Transverse colon (tissue), 4 donors: ENCODE results near the gene PDE4D. TPM values are rescaled to one million over a fixed set of nuclear protein-coding genes. Genes with fewer than 3 reads are reported as not detected.

Experiments used
- DNase-seq: peaks from one replicate; pipeline ENCODE4 v3.0.0-alpha.2; 2019
- H3K27ac ChIP-seq, 4 donors: fragments of 200-600 bp; sonication (generic); 2 replicates each; pipeline ENCODE4 v1.5.1; 2016 to 2018; ENCODE audit warnings: inconsistent platforms in 4 of 4
- H3K27me3 ChIP-seq: fragments of 200-600 bp; sonication (generic); 2 replicates; pipeline ENCODE4 v1.5.1; 2017; ENCODE audit warnings: inconsistent platforms
- H3K36me3 ChIP-seq, 4 donors: fragments of 200-600 bp; sonication (generic); 2 replicates each; pipeline ENCODE4 v1.5.1; 2017 to 2019; ENCODE audit warnings: inconsistent platforms in 4 of 4
- H3K4me1 ChIP-seq, 4 donors: fragments of 200-600 bp; sonication (generic); 2 replicates each; pipeline ENCODE4 v1.5.1; 2017 to 2020; ENCODE audit warnings: inconsistent platforms in 4 of 4
- H3K4me3 ChIP-seq, 4 donors: fragments of 200-600 bp; sonication (generic); 1 replicate in 1 of 4; 2 replicates in 3 of 4; pipeline versions ENCODE4 v1.5.1 to v1.6.1; 2017 to 2019; ENCODE audit warnings: inconsistent platforms in 4 of 4
- H3K9me3 ChIP-seq, 2 donors: fragments of 200-600 bp; sonication (generic); 2 replicates each; pipeline ENCODE4 v1.5.1; 2017 to 2019; ENCODE audit warnings: inconsistent platforms in 2 of 2
- CTCF ChIP-seq, 5 experiments: fragments of 200-600 bp in 3 of 5; fragments of 450-650 bp in 2 of 5; sonication (generic) in 3 of 5; IDR thresholded peaks; 1 replicate in 2 of 5; 2 replicates in 3 of 5; pipeline ENCODE4 v1.5.1; 2016 to 2017; ENCODE audit warnings: antibody characterized with exemption in 5 of 5, inconsistent platforms in 3 of 5, mild to moderate bottlenecking in 2 of 5, moderate library complexity in 1 of 5
- EP300 ChIP-seq: sonication (generic); formaldehyde crosslinking; IDR thresholded peaks from one replicate; pipeline ENCODE4 v1.6.1; 2017; ENCODE audit warnings: antibody characterized with exemption, low read depth
- POLR2A ChIP-seq: fragments of 450-650 bp; IDR thresholded peaks from one replicate; pipeline ENCODE4 v1.6.1; 2016; ENCODE audit warnings: antibody characterized with exemption, mild to moderate bottlenecking, moderate library complexity
- POLR2AphosphoS5 ChIP-seq, 3 donors: sonication (generic); formaldehyde crosslinking; IDR thresholded peaks; one replicate each; pipeline ENCODE4 v1.6.1; 2016; ENCODE audit warnings: antibody characterized with exemption in 3 of 3
- WGBS, 2 donors: methylation state at CpG; one replicate each; pipeline ENCODE4 v1.1.5; 2018; ENCODE audit warnings: low coverage in 1 of 2; 5-methylcytosine and 5-hydroxymethylcytosine counted together
- in situ Hi-C, 4 donors: fragments of 200-750 bp; cut with MboI; loops; one replicate each; pipeline versions ENCODE4 v1.15.0 to v1.15.1; 2017; ENCODE audit warnings: low sequenced_read_pairs in 3 of 4, low pct_ligation_motif_present in 1 of 4, low pct_unique_long_range_greater_than_20kb in 1 of 4
- intact Hi-C: fragments of 100-400 bp; cut with DNase I; formaldehyde crosslinking; loops from one replicate; pipeline ENCODE4 v1.15.1; 2023; ENCODE audit warnings: low total_unique reads
- total RNA-seq, 4 donors: library from RNA; depleted of rRNA; stranded (reverse); fragments of >200 nt; gene quantifications; one replicate each; pipeline ENCODE4 v1.1.0, GENCODE V29; 2016

PDE4D gene
- total RNA-seq, 4 donors from 2014 or later: 47.0 to 302 (median 73.6) TPM

GRCh38 chr5:59207401-59207800 is 686.1 kb downstream of the PDE4D start:
- Histone ChIP-seq H3K9me3 (no peaks in the 10 kb centered on the region), H3K4me1 (peaks cover 0 to 29% (median 11%) of the 10 kb centered on the region in 4 donors), H3K36me3 (no peaks in the 10 kb centered on the region), H3K4me3 (no peak overlapping the region), H3K27me3 (no peaks in the 10 kb centered on the region), H3K27ac (peak overlapping the region; percentile 36 to 67 (median 51))
- intact Hi-C loops: no loop called here
- TF ChIP-seq EP300: no peak
- DNase-seq: no peak
- 50 to 74% methylated on average over 1 of the region's 1 CpG for WGBS, 2 donors
- in situ Hi-C loops: no loop called here

- Histone ChIP-seq H3K27ac (peak overlapping the region; percentile 15 to 67 (median 58)), H3K4me1 (peaks cover 0 to 29% (median 11%) of the 10 kb centered on the region in 4 donors), H3K36me3 (no peaks in the 10 kb centered on the region), H3K4me3 (no peak overlapping the region), H3K27me3 (no peaks in the 10 kb centered on the region), H3K9me3 (no peaks in the 10 kb centered on the region)
- intact Hi-C loops: no loop called here
- DNase-seq: no peak
- no peak for TF ChIP-seq CTCF (IDR thresholded peaks at IDR 0.05)
- no peak for TF ChIP-seq POLR2A
- TF ChIP-seq EP300: no peak
- in situ Hi-C loops: no loop called here
- 38 to 50% methylated on average over 1 of the region's 1 CpG for WGBS, 2 donors
Observed at GRCh38 chr5:59206132-59206581, 687.4 kb downstream of the PDE4D start.

- H3K9me3 ChIP-seq: no peaks in the 10 kb centered on the region
- H3K4me1 ChIP-seq: peaks cover 0 to 29% (median 11%) of the 10 kb centered on the region in 4 donors
- H3K27me3 ChIP-seq: no peaks in the 10 kb centered on the region
- no peak for TF ChIP-seq POLR2AphosphoS5 (IDR thresholded peaks at IDR 0.05)
- no peak for TF ChIP-seq EP300
- no peak for TF ChIP-seq POLR2A
- no peak for TF ChIP-seq CTCF (IDR thresholded peaks at IDR 0.05)
- H3K27ac ChIP-seq: peak overlapping the region; percentile 20 to 67 (median 54)
- no peak for DNase-seq
- no peak overlapping the region for H3K4me3 ChIP-seq
- in situ Hi-C loops: no loop called here
- whole genome bisulfite sequencing, 2 donors: 76 to 79% methylated on average over 5 of the region's 5 CpGs
- intact Hi-C loops: no loop called here
- no peaks in the 10 kb centered on the region for H3K36me3 ChIP-seq
Observed at GRCh38 chr5:59204114-59204897, 689.2 kb downstream of the PDE4D start.

- H3K4me3 ChIP-seq: no peak overlapping the region
- DNase-seq: no peak
- TF ChIP-seq POLR2A (no peak), POLR2AphosphoS5 (IDR thresholded peaks at IDR 0.05) (peak; percentile 67 to 77 (median 71)), CTCF (IDR thresholded peaks at IDR 0.05) (no peak), EP300 (no peak)
- in situ Hi-C loops: loop anchor here (10.0 to 25.0 kb wide), 5 partner anchors 175 to 587 kb away; no protein-coding TSS in a partner anchor
- intact Hi-C loops: no loop called here
- no peak overlapping the region for H3K27ac ChIP-seq
- H3K4me1 ChIP-seq: peaks cover 0 to 13% (median 6%) of the 10 kb centered on the region in 4 donors
- H3K27me3 ChIP-seq: no peaks in the 10 kb centered on the region
- 81 to 86% methylated on average over 7 of the region's 7 CpGs for WGBS, 2 donors
- no peaks in the 10 kb centered on the region for H3K9me3 ChIP-seq
- no peaks in the 10 kb centered on the region for H3K36me3 ChIP-seq
Observed at GRCh38 chr5:59199868-59200267, 693.7 kb downstream of the PDE4D start.
